ENCODE results near the gene MAP4K4.

MAP4K4 gene

DNA sequence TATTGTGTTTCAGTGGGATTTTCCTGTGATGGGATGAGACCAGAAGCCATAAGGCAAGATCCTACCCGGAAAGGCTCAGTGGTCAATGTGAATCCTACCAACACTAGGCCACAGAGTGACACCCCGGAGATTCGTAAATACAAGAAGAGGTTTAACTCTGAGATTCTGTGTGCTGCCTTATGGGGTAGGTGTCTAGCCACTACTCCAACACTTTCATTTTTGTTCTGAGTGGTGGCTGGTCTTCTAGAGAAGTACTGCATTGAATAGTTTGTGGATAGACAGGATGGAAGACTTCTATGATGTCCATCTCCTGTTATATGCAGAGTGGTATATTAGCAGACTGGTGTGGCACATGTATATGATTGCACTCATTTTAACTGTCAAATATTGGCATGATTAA lies 176.6 kb downstream of the MAP4K4 start:
- no peak for DNase-seq (ENCODE audit: low spot score)
- TF ChIP-seq CTCF (IDR thresholded peaks at IDR 0.05; ENCODE audit: extremely low read depth, missing control alignments) = no peak

DNA sequence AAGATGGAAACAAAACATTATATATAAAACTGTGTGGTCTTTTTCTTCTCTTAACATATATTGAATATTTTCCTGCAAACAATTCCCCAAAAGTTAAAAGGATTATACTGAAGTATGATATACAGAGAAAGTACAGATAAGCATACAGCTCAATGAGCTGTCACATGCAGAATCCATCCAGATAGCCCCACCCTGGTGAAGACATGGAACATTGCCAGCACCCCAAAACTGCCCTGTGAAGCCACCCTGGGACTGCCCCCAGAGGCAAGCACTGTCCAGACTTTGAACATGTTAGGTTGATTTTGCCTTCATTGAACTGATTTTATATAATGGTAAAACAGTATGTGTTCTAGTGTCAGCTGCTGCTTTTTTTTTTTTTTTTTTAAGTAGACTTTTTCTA lies 182.0 kb downstream of the MAP4K4 start:
- DNase-seq (ENCODE audit: low spot score) = no peak
- no peak for TF ChIP-seq CTCF (IDR thresholded peaks at IDR 0.05; ENCODE audit: extremely low read depth, missing control alignments)

- DNase-seq (ENCODE audit: low spot score) = no peak
- TF ChIP-seq CTCF (IDR thresholded peaks at IDR 0.05; ENCODE audit: extremely low read depth, missing control alignments) = no peak
Observed at GRCh38 chr2:101881131-101881530, 183.6 kb downstream of the MAP4K4 start.

DNA sequence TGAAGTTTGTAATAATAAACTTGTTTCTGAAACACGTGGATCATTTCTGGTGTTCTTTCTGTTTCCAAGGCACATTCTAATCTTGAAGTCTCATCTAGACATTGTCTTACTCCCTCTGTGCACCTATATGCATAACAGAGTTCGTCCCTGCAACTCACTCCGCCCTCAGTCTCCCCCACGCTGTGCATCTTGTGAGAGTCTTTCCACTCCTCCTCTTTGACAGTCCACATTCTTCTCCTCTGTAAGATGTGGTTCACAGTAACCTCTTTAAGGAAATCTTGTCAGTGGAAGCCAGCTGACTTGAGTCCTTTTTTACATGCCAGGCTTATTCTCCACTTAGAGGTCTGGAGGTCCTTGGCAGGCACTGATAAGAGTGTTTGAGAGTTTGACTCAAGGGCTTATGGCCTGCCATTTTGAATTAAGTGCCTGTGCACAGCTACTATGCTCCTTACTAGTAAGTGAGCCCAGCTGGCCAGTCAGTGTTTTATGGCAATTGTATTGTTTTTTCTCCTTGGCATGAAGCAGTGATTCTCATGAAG lies 185.3 kb downstream of the MAP4K4 start:
- no peak for DNase-seq (ENCODE audit: low spot score)
- no peak for TF ChIP-seq CTCF (IDR thresholded peaks at IDR 0.05; ENCODE audit: extremely low read depth, missing control alignments)

DNA sequence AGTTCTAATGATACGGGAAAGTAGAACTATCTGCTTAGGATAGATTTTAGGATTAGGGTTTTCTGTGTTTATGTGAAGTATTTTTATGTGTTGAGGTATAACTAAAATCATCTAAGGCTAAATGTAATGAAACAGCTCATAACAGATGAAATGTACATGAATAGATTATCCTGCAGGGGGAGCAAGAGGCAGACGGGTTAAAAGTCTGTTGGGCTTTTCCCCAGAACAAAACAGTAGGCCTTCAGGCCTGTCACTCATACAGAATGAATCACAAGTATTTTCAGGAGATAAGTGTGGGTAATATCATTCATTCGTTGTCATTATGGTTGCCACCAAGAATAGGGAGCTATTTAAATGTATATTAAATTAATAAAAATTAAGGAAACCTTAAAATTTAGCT lies 186.4 kb downstream of the MAP4K4 start:
- DNase-seq (ENCODE audit: low spot score) = peak; percentile 46

DNA sequence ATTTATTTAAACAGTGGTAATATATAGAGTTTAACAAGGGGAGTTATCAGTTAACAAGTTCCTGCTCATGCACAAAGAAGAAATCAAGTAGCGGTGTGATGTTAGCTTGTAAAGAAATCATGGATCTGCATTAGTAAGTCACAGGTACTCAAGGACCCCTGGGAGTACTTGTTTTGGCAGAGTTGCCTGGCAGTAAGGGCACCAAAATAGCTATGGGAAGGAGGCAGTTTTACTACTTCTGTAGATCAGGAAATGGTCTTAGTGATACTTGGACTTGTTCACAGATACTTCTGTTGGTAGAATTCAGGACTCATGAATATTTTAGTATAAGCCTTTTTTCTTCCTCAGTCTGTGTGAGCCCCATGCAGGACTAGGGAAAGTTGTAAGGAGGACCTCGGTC lies 186.9 kb downstream of the MAP4K4 start:
- TF ChIP-seq CTCF (IDR thresholded peaks at IDR 0.05; ENCODE audit: extremely low read depth, missing control alignments) = no peak
- no peak for DNase-seq (ENCODE audit: low spot score)

More for the DNA sequence above, 186.4 kb downstream of the MAP4K4 start:
- TF ChIP-seq CTCF (IDR thresholded peaks at IDR 0.05; ENCODE audit: extremely low read depth, missing control alignments) = peak; percentile 42

DNA sequence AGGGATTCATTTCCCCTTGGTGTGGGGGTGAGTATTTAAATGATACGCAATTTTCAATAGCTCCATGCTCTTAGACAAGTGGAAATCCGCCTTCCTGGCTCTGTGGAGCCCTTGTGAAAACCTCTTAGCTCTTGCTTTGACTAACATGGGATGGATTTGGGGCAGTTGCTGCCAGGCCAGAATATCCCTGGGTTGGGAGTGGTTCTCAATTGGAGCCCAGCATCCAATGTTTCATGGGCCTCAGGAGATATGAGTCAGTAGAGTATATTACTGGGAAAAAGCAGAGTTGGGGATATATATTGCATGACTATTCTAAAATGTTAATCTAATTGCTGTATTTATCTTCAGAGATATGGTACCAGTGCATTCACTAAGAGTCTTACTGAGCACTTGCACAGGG lies 189.8 kb downstream of the MAP4K4 start:
- TF ChIP-seq CTCF (IDR thresholded peaks at IDR 0.05; ENCODE audit: extremely low read depth, missing control alignments) = no peak
- no peak for DNase-seq (ENCODE audit: low spot score)
